Keratinocyte (primary cell): ENCODE data around the gene RNF169.

ENCODE experiments used
- CTCF ChIP-seq, 3 experiments: IDR thresholded peaks in 1 of 3; conservative IDR thresholded peaks in 1 of 3; optimal IDR thresholded peaks in 1 of 3; 2 replicates in 2 of 3; 3 replicates in 1 of 3; pipeline versions ENCODE3 to v1.5.1; 2011; ENCODE audit warnings: low read length in 3 of 3, mild to moderate bottlenecking in 3 of 3, moderate library complexity in 2 of 3, control low read depth in 1 of 3, inconsistent platforms in 1 of 3; ENCODE audit not compliant: insufficient read depth in 2 of 3; ENCODE audit errors: extremely low read depth in 1 of 3
- EZH2 ChIP-seq: IDR thresholded peaks from one replicate; pipeline ENCODE4 v1.6.1; 2012; ENCODE audit warnings: inconsistent platforms, mild to moderate bottlenecking, low read length, moderate library complexity

- TF ChIP-seq CTCF (optimal IDR thresholded peaks at IDR 0.05 in 1 of 3, IDR thresholded peaks at IDR 0.05 in 1 of 3, conservative IDR thresholded peaks at IDR 0.05 in 1 of 3; ENCODE audit: extremely low read depth in 1 of 3, insufficient read depth in 2 of 3, low read length in 3 of 3), result no peak
- TF ChIP-seq EZH2, result no peak
These were observed 72.1 kb downstream of the RNF169 start for GRCh38 chr11:74820763-74821162.
